ENCODE data around the gene DLGAP4. TPM values are rescaled to one million over a fixed set of nuclear protein-coding genes. Genes with fewer than 3 reads are reported as not detected.
A peak's percentile ranks its signal among the peaks of the same experiment; 100 is the strongest.

Gene DLGAP4
- total RNA-seq, 2 experiments from 2014 or later: 11.5 to 13.1 TPM

- ChIA-PET POLR2A (no interaction called here), CTCF (no interaction called here)
- Mint-ChIP-seq H3K4me3 (no peak overlapping the region), H3K27ac (no peak overlapping the region), H3K27me3 (no peaks in the 10 kb centered on the region), H3K4me1 (ENCODE audit: low read depth) (no peaks in the 10 kb centered on the region), H3K36me3 (ENCODE audit: low read depth) (no peaks in the 10 kb centered on the region), H3K9me3 (no peaks in the 10 kb centered on the region)
- ATAC-seq (no peak), DNase-seq (no peak)
- TF ChIP-seq CTCF (IDR thresholded peaks at IDR 0.05): no peak
- intact Hi-C loops (cut with micrococcal nuclease): no loop called here
Measured at GRCh38 chr20:36546111-36546736, 240.1 kb downstream of the DLGAP4 start.

- ChIA-PET CTCF (interaction anchor here (1.6 kb wide), 1 partner anchor 10 kb away, joined by 4 read pairs; no protein-coding TSS in a partner anchor), POLR2A (interaction anchor here (1.4 kb wide), 1 partner anchor 62 kb away, joined by 3 read pairs; no protein-coding TSS in a partner anchor)
- H3K36me3 Mint-ChIP-seq (ENCODE audit: low read depth): no peaks in the 10 kb centered on the region
- H3K27ac Mint-ChIP-seq: no peak overlapping the region
- intact Hi-C loops (cut with micrococcal nuclease): no loop called here
- ATAC-seq (no peak), DNase-seq (no peak)
- no peak for TF ChIP-seq CTCF (IDR thresholded peaks at IDR 0.05)
- H3K4me3 Mint-ChIP-seq: no peak overlapping the region
- no peaks in the 10 kb centered on the region for H3K4me1 Mint-ChIP-seq (ENCODE audit: low read depth)
- H3K27me3 Mint-ChIP-seq: no peaks in the 10 kb centered on the region
- no peaks in the 10 kb centered on the region for H3K9me3 Mint-ChIP-seq
Measured at GRCh38 chr20:36547186-36548005, 241.3 kb downstream of the DLGAP4 start.

- Mint-ChIP-seq H3K4me1 (ENCODE audit: low read depth) (no peaks in the 10 kb centered on the region), H3K27ac (no peak overlapping the region), H3K4me3 (no peak overlapping the region), H3K27me3 (no peaks in the 10 kb centered on the region), H3K36me3 (ENCODE audit: low read depth) (no peaks in the 10 kb centered on the region), H3K9me3 (no peaks in the 10 kb centered on the region)
- intact Hi-C loops (cut with micrococcal nuclease): no loop called here
- ATAC-seq (no peak), DNase-seq (peak; percentile 20)
- ChIA-PET POLR2A (interaction anchor here (1.4 kb wide), 1 partner anchor 62 kb away, joined by 3 read pairs; no protein-coding TSS in a partner anchor), CTCF (interaction anchor here (1.6 kb wide), 1 partner anchor 10 kb away, joined by 4 read pairs; no protein-coding TSS in a partner anchor)
- TF ChIP-seq CTCF (IDR thresholded peaks at IDR 0.05): no peak
Measured at GRCh38 chr20:36548006-36548315, 241.8 kb downstream of the DLGAP4 start.

- ChIA-PET POLR2A (no interaction called here), CTCF (interaction anchor here (1.6 kb wide), 1 partner anchor 9 kb away, joined by 4 read pairs; no protein-coding TSS in a partner anchor)
- no peaks in the 10 kb centered on the region for H3K4me1 Mint-ChIP-seq (ENCODE audit: low read depth)
- no peak for TF ChIP-seq CTCF (IDR thresholded peaks at IDR 0.05)
- no peaks in the 10 kb centered on the region for H3K27me3 Mint-ChIP-seq
- DNase-seq (no peak), ATAC-seq (no peak)
- H3K9me3 Mint-ChIP-seq: no peaks in the 10 kb centered on the region
- no peak overlapping the region for H3K27ac Mint-ChIP-seq
- intact Hi-C loops (cut with micrococcal nuclease): no loop called here
- no peak overlapping the region for H3K4me3 Mint-ChIP-seq
- no peaks in the 10 kb centered on the region for H3K36me3 Mint-ChIP-seq (ENCODE audit: low read depth)
Measured at GRCh38 chr20:36548704-36549627, 242.8 kb downstream of the DLGAP4 start.
